HepG2 (cell line): ENCODE measurements around the gene RNF17.

ENCODE experiments used
- POLR2AphosphoS5 ChIP-seq: IDR thresholded peaks from 2 replicates; pipeline ENCODE4 v1.6.1; 2012; ENCODE audit warnings: low read depth, low read length
- SMARCE1 ChIP-seq: fragments of 450-650 bp; IDR thresholded peaks from 2 replicates; pipeline ENCODE4 v1.6.1; 2017; ENCODE audit warnings: borderline replicate concordance
- SP1 ChIP-seq, 2 experiments: fragments of 450-650 bp in 1 of 2; sonication (generic) in 1 of 2; formaldehyde crosslinking in 1 of 2; IDR thresholded peaks; 2 replicates each; pipeline versions ENCODE4 v1.4.0 to v1.6.1; 2016 to 2020; ENCODE audit warnings: missing genetic modification reagents in 1 of 2
- ZNF121 ChIP-seq: sonication (generic); formaldehyde crosslinking; IDR thresholded peaks from 2 replicates; pipeline ENCODE4 v1.5.0; 2020; ENCODE audit warnings: mild to moderate bottlenecking, missing genetic modification reagents
- ZNF720 ChIP-seq: sonication (generic); formaldehyde crosslinking; IDR thresholded peaks from 2 replicates; pipeline ENCODE4 v1.4.0; 2020; ENCODE audit warnings: missing genetic modification reagents
- ZNF777 ChIP-seq: sonication (generic); formaldehyde crosslinking; IDR thresholded peaks from 2 replicates; pipeline ENCODE4 v1.4.0; 2020; ENCODE audit warnings: missing genetic modification reagents

- no peak for TF ChIP-seq SP1 (IDR thresholded peaks at IDR 0.05)
- no peak for TF ChIP-seq SP1 (CRISPR knock-in tag; IDR thresholded peaks at IDR 0.05)
- TF ChIP-seq POLR2AphosphoS5 = no peak
- TF ChIP-seq ZNF720 (CRISPR knock-in tag) = no peak
- no peak for TF ChIP-seq ZNF777 (CRISPR knock-in tag)
- TF ChIP-seq SMARCE1 = no peak
- no peak for TF ChIP-seq ZNF121 (CRISPR knock-in tag)
Observed at GRCh38 chr13:24916464-24916863, 152.5 kb downstream of the RNF17 start.
